GM10248 (cell line): Measurements from ENCODE around the gene GMPR2.
A peak's percentile ranks its signal among the peaks of the same experiment; 100 is the strongest.

Source experiments
- CTCF ChIA-PET: fragments of 300-600 bp; sonication (Branson Sonifier 250); formaldehyde crosslinking; extraction: SDS; loops from one replicate; lab custom pipeline; 2021; ENCODE audit warnings: antibody characterized with exemption; lab: Yijun Ruan, JAX
- POLR2A ChIA-PET: fragments of 350-650 bp; sonication (Branson Sonifier 250); formaldehyde crosslinking; extraction: SDS; loops from one replicate; lab custom pipeline; 2020; ENCODE audit warnings: antibody characterized with exemption; lab: Yijun Ruan, JAX
- DNase-seq: peaks from one replicate; pipeline ENCODE4 v3.0.0; 2012; ENCODE audit errors: extremely low spot score
- CTCF ChIP-seq: IDR thresholded peaks from 2 replicates; pipeline ENCODE4 v1.5.1; 2012; ENCODE audit warnings: mild to moderate bottlenecking, low read depth; ENCODE audit errors: extremely low read depth, missing control alignments, control extremely low read depth

The GMPR2 gene

GRCh38 chr14:24192933-24193332 lies 39.8 kb upstream of the GMPR2 start:
- ChIA-PET POLR2A (no interaction called here), CTCF (interaction anchor here (1.0 kb wide), 1 partner anchor 18 kb away, joined by 3 read pairs; no protein-coding TSS in a partner anchor)
- TF ChIP-seq CTCF: no peak
- no peak for DNase-seq

- POLR2A ChIA-PET: interaction anchor here (0.6 to 1.9 kb wide), 4 partner anchors 12 to 80 kb away, joined by 4 to 13 read pairs (median 5); partner anchors contain the start of genes DCAF11, NRL and TINF2
- DNase-seq: no peak
- CTCF ChIA-PET: interaction anchor here (0.7 to 2.7 kb wide), 5 partner anchors 9 to 103 kb away, joined by 3 to 15 read pairs (median 4); partner anchors contain the start of genes IRF9 and MDP1
- TF ChIP-seq CTCF: no peak
These were observed 38.4 kb upstream of the GMPR2 start for GRCh38 chr14:24194186-24194872.

GRCh38 chr14:24194873-24195185 lies 37.9 kb upstream of the GMPR2 start:
- TF ChIP-seq CTCF: no peak
- ChIA-PET CTCF (interaction anchor here (0.7 to 2.7 kb wide), 6 partner anchors 9 to 102 kb away, joined by 3 to 15 read pairs (median 5); partner anchors contain the start of genes IRF9 and MDP1), POLR2A (interaction anchor here (0.6 to 2.0 kb wide), 5 partner anchors 12 to 80 kb away, joined by 4 to 14 read pairs (median 5); partner anchors contain the start of genes CHMP4A, DCAF11, NRL and TINF2)
- DNase-seq: no peak

GRCh38 chr14:24195186-24196070 lies 37.3 kb upstream of the GMPR2 start, which contains the start of gene TM9SF1:
Gene TM9SF1 (minus strand): TSS chr14:24195441. CDS start chr14:24195019, 422 bp downstream.
- ChIA-PET POLR2A (interaction anchor here (0.6 to 2.0 kb wide), 9 partner anchors 11 to 590 kb away, joined by 3 to 14 read pairs (median 5); partner anchors contain the start of genes CHMP4A, DCAF11, NRL and TINF2), CTCF (interaction anchor here (0.6 to 2.7 kb wide), 15 partner anchors 10 to 138 kb away, joined by 3 to 15 read pairs (median 3); partner anchors contain the start of genes CHMP4A, IRF9, MDP1 and RNF31)
- DNase-seq: peak; percentile 94
- no peak for TF ChIP-seq CTCF

- TF ChIP-seq CTCF: no peak
- DNase-seq: peak; percentile 55
- POLR2A ChIA-PET: interaction anchor here (0.6 to 2.0 kb wide), 9 partner anchors 10 to 591 kb away, joined by 3 to 14 read pairs (median 5); partner anchors contain the start of genes CHMP4A, DCAF11, NRL and TINF2
- CTCF ChIA-PET: interaction anchor here (0.6 to 2.7 kb wide), 15 partner anchors 10 to 137 kb away, joined by 3 to 15 read pairs (median 3); partner anchors contain the start of genes CHMP4A, IRF9, MDP1 and RNF31
These were observed 36.4 kb upstream of the GMPR2 start for GRCh38 chr14:24196071-24197055.
